AG09319 (cell line): ENCODE measurements around the gene CASZ1.

Experiments used
- DNase-seq: peaks from one replicate; pipeline ENCODE4 v3.0.0-alpha.2; 2010; ENCODE audit warnings: low read depth; ENCODE audit errors: extremely low read depth
- TF ChIP-seq, protein P1 (sequence below): IDR thresholded peaks from 2 replicates; pipeline ENCODE4 v1.5.1; 2011; ENCODE audit warnings: low read depth, mild to moderate bottlenecking, inconsistent platforms, low read length, moderate library complexity

CASZ1 gene

DNA sequence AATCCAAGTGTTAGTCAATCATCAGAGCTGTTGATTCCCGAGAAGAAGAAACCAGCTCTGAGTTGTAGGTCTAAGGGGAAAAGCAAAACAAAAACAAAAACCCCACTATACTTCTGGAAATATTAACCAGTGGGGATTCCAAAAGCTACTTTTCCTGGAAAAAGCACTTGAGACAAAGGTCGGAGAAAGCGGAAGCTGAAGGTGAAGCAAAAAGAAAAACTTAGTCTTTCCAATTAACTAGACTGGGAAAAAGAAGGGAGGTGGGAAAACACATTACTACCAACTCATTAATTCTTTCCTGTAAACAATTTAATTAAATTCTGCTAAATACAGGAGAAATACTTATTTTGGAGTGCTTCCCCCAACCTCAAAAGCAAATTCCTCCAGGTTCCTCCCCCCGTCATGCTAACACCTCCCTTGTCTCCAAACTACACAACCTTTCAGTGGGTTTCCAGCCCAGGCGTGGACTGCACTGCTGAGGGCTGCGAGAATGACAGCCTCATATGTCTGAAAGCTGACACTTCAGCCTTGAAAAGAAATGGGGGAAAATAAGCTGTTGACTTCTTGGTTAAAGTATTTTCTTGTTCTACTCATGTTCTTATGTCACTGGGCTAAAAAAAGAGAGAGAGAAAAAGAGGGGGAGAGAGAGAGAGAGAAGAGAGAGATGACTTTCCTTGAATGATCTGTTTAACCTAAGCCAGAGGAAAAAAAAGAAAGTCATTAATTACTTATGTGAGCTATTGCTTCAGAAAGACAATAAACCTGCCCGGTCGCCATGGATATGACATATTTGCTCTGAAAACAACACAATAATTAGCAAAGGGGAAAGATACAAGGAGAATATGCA lies 5.1 kb downstream of the CASZ1 start:
- no peak for DNase-seq
- TF ChIP-seq, protein P1, sequence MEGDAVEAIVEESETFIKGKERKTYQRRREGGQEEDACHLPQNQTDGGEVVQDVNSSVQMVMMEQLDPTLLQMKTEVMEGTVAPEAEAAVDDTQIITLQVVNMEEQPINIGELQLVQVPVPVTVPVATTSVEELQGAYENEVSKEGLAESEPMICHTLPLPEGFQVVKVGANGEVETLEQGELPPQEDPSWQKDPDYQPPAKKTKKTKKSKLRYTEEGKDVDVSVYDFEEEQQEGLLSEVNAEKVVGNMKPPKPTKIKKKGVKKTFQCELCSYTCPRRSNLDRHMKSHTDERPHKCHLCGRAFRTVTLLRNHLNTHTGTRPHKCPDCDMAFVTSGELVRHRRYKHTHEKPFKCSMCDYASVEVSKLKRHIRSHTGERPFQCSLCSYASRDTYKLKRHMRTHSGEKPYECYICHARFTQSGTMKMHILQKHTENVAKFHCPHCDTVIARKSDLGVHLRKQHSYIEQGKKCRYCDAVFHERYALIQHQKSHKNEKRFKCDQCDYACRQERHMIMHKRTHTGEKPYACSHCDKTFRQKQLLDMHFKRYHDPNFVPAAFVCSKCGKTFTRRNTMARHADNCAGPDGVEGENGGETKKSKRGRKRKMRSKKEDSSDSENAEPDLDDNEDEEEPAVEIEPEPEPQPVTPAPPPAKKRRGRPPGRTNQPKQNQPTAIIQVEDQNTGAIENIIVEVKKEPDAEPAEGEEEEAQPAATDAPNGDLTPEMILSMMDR = no peak

DNA sequence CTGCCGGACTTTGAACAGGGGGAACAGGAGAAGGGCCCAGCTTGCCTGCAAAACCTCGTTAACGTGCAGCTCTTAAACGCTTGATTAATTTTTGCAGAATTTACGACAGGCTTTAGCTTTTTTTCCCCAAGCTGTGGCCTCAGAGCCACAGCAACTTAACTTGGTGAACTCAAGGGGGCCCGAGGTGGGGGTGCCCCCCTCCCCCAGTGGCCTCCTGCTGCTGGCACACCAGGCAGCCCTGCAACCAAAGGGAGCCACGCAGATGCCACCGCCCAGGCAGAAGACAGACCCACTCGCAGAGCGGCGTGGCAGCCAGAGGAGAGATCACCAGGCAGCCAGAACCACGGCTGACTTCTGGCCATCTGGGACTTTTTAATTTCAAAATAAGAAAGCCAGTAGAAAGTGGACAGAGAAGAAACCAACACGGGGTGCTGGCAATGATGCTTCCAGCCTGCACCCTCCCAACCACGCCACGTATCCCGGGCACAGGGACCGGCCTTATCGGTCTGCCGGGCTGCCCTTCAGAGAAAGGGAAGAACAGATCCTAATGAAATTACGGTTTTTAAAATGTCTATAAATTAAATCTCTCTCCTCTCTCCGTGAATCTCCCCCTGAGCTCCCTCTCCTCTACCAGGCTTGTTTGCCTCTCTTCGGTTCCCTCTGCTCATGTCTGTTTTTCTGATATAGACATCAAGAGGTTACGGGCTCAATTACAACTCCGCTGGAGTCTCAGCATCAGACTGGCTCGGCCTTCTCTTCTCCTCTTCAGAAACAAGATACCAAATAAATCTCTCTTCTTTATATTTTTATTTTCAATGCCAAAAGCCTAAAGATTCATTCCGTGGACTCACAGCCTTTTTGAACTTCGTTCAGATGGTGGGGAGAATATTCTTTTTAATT lies 6.4 kb downstream of the CASZ1 start:
- TF ChIP-seq, protein P1 = no peak
- no peak for DNase-seq

DNA sequence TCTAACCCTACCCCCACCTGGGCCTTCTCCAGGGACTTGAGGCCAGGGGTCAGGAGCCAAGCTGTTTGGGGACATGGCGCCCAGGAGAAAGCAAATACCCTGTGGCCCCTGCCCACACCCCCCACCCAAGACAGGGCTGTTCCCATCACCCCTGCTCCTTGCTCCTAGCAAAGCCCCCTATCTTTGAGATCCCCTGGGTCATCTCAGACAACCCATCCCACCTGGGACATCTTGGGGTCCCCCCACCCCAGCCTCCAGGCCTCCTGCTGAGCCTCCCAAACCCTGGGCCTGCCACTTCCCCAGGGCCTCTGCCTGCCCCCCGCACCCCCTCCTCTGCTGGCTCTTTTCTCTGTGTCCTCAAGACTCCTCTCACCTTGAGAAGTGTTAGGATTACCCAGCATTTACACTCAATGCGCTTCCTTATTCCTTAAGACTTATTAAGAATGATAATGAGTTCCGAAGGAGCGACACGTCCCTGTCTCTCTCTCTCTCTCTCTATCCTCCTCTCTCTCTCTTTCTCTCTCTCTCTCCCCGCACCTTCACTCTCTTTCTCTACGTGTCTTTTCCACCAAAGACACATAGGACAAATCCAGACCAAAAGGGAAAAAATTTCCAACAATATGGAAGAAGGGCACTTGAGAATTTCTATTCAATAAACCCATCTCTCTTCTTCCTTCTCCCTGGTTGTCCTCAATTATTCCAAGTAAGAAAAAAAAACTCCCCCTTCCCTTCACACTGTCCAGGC lies 7.2 kb downstream of the CASZ1 start:
- no peak for DNase-seq
- TF ChIP-seq, protein P1 = no peak

DNA sequence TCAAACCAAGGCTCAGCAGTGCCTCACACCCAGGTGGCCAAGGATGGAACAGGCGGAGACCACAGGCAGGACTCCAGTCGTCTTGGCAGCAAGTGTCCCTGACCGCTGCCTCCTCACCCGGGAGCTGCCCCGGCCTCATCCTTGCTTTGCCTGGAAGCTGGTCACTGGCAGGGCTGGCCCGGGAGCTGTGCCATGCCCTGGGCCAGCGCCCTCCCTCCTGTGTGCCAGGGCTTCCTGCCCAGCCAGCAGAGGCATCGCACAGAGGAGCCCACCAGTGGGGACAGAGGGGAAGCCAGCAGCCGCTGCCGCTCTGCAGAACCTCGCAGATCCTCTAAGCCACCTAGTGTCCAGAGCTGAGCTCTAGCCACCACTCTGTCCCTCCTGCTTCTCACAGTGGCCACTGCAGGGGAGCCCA lies 7.8 kb downstream of the CASZ1 start:
- DNase-seq = no peak
- TF ChIP-seq, protein P1 = peak; percentile 16

DNA sequence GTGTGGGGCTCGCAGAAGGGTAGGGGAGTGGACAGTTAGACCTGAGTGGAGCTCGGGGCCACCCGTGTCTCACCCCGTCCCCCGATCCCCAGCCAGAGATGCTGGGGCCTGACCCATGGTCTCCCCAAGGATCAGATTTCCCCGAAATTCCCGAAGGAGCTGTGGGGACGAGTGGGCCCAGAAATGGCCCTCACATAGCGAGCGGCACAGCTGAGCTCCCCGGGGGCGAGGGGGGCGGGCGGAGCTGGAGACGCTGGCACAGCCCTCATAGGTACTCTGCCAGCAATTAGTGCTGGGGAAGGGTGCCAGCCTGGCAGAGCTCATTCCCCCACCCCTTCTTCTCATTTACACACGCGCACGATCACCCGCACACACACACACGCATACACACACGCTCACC lies 9.2 kb downstream of the CASZ1 start:
- no peak for DNase-seq
- TF ChIP-seq, protein P1 = no peak

DNA sequence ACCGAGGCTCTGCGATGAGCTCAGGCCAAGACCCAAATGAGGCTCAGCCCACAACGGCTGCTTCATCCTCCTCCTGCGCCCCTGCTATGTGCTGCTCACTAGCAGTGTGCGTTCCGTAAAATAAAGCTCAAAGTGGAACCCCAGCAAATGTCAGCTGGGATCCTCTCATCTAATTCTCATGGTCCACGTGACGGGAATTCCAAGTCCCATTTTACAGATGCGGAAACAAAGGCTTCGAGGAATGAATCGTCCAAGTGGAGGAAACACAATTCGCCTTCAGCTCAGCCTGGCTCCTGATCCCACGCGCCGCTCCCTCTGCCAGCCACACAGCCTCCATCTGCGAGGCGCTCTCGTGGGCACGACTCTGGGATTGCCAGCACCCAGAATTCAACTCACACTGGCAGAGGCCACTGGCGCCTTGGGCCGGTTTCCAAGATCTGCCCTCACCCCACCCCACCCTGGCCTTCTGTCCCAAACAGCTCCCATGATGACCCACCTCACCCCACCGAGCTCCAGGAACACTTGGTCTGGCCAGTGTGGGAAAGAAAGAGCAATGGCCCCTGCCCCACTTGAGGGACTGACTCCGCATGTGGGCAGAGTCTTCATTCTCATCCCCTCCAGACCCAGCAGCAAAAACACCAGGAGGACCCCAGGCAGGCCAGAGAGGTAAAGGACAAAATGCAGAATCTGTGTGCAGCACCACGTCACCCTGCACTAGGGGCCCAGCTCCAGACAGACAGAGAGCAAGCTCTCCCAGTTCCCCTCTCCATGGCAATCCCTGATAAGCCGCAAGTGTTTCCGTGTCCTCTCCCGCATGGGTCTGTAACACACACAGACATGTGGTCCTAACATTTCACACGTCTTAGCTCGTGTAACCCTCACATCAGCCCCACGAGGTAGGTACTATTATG lies 10.5 kb downstream of the CASZ1 start:
- TF ChIP-seq, protein P1 = no peak
- DNase-seq = no peak
